SIG-M5 treated with dmso at 0.1 percent for 504 hours (cell line): ENCODE data around the gene TSPYL1.

ENCODE experiments used
- DNase-seq: peaks from one replicate; lab custom pipeline; 2025; ENCODE audit not compliant: unreplicated experiment; lab: John Stamatoyannopoulos, UW

The TSPYL1 gene

GRCh38 chr6:116265041-116265829 lies 14.5 kb downstream of the TSPYL1 start:
- no peak for DNase-seq

- DNase-seq: no peak
Observed at GRCh38 chr6:116263353-116263752, 16.4 kb downstream of the TSPYL1 start.

DNA sequence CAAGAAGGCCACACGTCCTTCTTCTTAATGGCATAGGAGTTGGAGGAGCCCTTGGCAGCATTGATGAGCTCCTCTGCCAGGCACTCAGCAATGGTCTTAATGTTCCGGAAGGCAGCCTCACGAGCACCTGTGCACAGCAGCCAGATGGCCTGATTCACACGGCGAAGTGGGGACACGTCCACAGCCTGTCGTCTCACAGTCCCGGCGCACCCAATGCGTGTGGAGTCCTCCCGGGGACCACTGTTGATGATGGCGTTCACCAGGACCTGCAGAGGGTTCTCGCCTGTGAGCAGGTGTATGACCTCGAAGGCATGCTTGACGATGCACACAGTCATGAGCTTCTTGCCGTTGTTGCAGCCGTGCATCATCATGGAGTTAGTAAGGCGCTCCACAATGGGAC lies 21.2 kb downstream of the TSPYL1 start:
- no peak for DNase-seq

- DNase-seq: no peak
Observed at GRCh38 chr6:116256694-116257093, 23.0 kb downstream of the TSPYL1 start.

DNA sequence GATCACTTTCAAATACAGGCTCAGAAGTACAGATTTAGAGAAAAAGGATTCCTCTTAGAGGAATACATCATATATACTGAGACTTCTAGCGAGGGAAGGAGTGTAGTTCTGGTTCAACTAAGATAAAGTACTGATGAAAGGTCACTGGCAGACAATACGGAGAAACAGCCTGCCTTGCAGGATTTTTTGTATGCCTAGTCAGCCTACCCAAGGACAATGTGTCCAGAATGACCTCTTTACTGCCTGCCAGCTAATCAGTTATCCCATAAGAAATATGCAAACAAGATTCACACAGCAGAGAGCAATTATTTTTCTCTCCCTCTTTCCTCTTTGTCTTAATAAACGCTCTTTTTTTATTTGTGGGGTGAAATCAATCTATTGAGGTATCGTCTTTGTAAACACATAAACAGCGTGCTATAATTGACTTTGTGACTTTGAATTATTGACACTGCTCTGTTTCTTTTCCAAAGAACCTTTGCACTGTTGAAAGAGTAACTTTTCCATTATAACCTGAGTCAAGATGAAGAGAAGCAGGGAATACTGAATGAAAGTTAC lies 24.4 kb downstream of the TSPYL1 start:
- no peak for DNase-seq

DNA sequence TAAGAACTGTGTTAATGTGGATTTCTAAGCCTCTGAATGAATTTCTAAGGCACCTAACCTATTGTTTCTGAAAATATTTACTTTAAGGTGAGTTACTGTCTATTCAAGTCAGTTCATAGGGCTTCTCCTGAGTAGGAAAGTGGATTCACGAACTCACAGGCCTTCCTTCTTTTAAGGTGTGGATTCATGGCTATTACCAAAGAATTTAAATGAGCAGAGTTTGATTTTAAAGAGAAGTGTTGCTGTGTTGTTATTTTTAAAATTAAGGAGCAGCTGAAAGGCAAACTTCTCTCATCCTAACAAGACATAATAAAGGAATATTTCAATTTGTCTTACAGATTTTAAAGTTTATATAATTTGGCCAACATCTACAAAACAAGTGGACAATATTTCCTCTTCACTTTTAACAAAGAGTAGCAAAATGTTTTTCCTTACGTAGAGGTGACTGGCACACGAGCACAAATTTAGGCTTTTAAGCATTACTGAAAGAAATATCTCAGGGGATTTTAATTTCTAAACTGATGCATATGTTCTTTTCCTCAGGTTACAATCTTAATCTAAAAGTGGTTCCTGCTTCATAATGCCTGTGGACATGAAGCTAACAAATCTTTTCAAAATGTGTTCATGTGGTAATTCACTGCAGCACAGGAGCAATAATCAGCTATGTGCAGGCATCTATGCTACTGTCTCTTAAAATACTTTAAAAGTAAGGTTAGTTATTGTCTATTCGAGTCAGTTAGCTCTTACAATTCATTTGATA lies 25.3 kb downstream of the TSPYL1 start:
- no peak for DNase-seq

DNA sequence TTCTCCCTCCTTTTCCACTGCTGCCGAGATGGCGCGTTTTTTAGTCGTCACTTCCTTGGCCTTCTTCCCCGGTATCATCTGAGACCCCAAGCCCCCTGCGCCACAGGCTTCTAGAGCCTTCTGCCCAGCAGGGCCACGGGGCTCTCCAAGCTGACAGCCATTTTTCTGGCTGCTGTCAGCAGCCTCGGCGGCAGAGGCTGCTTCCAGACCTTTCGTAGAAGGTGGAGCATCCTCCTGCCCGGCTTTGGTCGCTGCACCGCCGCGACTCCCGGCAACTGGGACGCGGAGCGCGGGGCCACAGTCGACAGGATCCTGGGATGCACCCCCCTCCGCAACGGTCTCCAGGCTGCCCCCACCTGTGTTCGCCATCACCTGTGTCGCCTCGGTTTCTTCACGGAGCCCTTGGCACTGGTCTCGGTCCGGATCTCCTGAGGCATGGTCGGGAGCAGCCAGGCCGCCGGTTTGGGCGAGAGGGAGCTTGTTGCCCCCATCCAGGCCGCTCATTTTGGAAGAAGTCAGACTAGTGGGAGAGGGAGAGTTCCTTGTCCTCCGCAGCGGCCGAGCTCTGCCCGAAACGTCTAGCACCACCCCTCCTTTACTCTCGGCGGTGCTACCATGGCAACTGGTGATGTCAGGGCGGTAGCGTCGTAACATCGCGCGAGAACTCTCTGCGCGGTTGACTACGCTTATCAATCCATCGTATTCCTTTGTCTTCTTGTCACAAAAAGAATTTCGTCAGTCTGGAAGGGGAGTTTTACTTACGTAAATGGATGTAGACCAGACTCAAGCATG lies 26.0 kb downstream of the TSPYL1 start, which contains the start of gene TSPYL4:
TSS of gene TSPYL4 (minus strand) at position 571 of the 792 bp plus-strand sequence. CDS start at position 504, 67 bp downstream.
- peak; percentile 89 for DNase-seq

GRCh38 chr6:116253188-116253504 lies 26.6 kb downstream of the TSPYL1 start:
- no peak for DNase-seq

GRCh38 chr6:116251568-116252384 lies 28.0 kb downstream of the TSPYL1 start:
- DNase-seq: no peak

DNA sequence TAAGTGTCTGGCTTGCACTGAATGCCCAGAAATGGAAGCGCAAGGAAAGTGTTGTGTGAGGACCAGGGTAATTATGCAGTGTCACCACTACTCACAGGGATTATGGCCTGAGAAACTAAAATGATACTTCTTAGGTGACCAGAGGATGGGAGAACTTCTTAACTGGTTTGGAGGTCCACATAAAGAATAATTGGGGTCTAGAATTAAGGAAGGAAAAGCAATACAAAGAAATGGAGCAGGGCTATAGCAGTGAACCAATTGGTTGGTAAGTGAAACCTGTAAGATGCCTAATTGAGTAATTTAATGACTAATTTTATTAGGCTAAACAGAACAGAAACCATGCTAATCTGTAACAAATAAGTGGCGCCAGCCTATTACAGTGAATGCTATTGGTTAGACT lies 31.2 kb downstream of the TSPYL1 start:
- no peak for DNase-seq

DNA sequence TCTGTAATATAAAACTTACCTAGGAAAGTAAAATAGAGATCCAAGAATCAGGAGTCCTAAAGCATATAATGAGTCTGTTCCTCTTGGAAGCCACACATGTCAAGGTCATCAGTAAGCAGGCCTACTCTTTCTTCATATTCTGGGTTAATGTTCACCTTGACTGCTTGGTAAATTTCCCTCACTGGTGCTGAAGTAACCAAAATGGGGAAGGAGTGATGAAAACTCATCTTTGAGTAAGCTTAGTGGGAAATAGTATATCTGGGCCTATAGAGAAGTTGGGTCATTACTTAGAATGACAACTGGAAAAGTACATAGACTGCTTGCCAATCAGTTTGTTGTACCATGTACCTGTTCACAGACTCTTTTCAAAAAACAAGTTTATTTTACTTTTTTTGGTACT lies 32.4 kb downstream of the TSPYL1 start:
- DNase-seq: peak; percentile 3

GRCh38 chr6:116246089-116246488 lies 33.6 kb downstream of the TSPYL1 start:
- DNase-seq: no peak

GRCh38 chr6:116244284-116244683 lies 35.4 kb downstream of the TSPYL1 start:
- no peak for DNase-seq

DNA sequence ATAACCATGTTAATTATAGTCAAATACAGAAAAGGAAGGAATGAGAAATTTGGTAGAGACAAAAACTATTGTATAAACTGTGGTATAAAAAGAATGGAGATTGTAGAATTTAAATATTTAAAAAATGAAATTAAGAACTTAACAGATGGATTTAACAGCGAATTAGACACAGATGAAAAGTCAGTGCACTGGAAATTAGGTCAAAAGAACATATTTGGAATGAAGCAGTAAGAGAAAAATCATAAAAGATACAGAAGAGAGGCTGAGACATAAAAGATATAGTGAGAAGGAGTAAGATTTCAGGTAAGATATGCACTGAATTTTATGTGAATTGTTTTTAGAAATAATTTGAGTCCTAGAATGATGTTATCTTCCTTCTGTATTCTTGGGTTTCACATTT lies 39.9 kb downstream of the TSPYL1 start:
- no peak for DNase-seq

- no peak for DNase-seq
Observed at GRCh38 chr6:116239256-116239655, 40.5 kb downstream of the TSPYL1 start.

DNA sequence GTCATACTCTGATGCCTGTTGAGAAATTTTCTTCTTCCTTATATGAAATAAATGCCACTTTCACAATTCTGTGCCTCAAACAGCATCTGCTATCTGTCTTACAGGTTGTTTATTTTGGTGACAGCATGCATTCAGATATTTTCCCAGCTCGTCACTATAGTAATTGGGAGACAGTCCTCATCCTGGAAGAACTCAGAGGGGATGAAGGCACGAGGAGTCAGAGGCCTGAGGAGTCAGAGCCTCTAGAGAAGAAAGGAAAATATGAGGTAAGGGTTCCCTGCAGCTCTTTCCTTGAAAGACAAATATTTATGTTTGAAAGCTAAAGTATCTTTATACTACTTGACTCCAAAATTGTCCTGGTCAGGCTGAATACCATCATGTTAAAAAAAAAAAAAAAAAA lies 41.6 kb downstream of the TSPYL1 start:
- no peak for DNase-seq

DNA sequence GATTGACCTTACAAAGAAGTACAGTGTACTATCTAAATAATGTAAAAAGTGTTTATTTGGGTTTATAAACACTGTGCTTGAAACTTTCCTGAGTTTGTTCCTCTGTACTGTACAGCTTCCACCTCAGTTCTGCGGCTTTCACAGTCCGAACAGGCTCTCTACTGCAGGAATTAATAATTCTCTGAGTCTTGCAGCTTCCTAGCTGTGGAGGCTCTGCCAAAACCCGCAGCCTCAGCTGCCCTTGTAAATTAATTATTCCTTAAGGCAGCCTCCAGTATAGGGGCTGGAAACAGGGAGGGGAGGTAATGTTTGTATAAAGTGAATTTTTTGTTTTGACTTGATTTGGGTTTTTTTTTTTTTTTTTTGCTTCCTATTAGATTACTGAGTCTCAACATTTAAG lies 45.0 kb downstream of the TSPYL1 start:
- DNase-seq: no peak

DNA sequence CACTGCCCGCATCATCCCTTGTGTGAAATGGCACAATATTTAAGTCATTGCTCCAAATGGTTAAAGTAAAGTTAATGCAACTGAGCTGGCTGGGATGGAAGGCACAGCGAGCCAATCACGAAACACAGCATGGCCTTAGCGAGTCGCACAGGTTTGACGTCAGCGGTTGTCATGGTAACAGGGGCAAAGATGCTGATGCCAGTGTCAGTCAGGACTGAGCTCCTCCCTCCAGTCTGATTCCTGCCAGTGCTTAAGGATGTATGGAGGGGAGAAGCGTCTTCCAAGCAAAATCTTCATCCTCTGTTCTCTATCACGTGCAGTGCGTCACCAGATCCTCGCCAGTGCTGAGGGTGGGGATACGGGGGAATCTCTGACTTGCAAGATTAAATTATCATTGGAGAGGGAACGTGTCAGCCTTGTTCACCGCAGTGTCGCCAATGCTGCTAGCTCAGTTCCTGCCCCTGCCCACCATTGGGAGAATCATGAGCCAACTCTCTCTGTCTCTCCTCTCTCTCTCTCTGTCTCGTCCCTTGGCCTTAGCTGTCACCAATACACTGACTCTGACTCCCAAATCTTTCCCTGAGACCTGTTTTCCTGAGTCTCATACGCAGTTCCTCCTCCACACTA lies 50.3 kb downstream of the TSPYL1 start:
- DNase-seq: peak; percentile 35
